C4-2B (cell line): ENCODE measurements around the gene FHAD1.

Experiments
- ZFX ChIP-seq: fragments of 450-650 bp; IDR thresholded peaks from 2 replicates; pipeline ENCODE4 v1.6.1; 2017
- TF ChIP-seq, protein P1 (sequence below): fragments of 450-650 bp; conservative IDR thresholded peaks from 2 replicates; pipeline ENCODE4 v1.5.1; 2017; ENCODE audit warnings: mild to moderate bottlenecking

DNA sequence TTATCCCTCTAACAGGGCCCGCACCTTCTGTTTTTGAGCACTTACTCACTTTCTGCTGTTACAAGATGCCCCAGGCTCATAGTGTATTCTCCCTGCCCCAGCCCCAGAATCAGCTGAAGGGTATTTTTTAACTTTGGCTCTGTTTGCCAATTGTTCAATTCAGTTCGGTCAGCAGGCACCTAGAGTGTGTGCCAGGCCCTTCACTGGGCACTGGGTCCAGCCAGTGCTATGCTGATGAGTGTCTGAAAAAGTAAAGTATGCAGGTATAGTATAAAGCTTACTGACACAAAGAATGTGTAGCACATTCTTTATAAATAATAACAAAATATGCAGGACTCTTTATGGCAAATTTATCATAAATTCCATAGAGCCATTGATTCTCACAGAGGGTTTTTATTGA, 35.0 kb downstream of the FHAD1 start:
- TF ChIP-seq, protein P1, sequence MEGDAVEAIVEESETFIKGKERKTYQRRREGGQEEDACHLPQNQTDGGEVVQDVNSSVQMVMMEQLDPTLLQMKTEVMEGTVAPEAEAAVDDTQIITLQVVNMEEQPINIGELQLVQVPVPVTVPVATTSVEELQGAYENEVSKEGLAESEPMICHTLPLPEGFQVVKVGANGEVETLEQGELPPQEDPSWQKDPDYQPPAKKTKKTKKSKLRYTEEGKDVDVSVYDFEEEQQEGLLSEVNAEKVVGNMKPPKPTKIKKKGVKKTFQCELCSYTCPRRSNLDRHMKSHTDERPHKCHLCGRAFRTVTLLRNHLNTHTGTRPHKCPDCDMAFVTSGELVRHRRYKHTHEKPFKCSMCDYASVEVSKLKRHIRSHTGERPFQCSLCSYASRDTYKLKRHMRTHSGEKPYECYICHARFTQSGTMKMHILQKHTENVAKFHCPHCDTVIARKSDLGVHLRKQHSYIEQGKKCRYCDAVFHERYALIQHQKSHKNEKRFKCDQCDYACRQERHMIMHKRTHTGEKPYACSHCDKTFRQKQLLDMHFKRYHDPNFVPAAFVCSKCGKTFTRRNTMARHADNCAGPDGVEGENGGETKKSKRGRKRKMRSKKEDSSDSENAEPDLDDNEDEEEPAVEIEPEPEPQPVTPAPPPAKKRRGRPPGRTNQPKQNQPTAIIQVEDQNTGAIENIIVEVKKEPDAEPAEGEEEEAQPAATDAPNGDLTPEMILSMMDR = no peak
- TF ChIP-seq ZFX = no peak
